ENCODE measurements around the gene ZNF784. TPM values are rescaled to one million over a fixed set of nuclear protein-coding genes. Genes with fewer than 3 reads are reported as not detected.

Gene ZNF784
- total RNA-seq, 1 donor from 2014 or later = 4.9 TPM

DNA sequence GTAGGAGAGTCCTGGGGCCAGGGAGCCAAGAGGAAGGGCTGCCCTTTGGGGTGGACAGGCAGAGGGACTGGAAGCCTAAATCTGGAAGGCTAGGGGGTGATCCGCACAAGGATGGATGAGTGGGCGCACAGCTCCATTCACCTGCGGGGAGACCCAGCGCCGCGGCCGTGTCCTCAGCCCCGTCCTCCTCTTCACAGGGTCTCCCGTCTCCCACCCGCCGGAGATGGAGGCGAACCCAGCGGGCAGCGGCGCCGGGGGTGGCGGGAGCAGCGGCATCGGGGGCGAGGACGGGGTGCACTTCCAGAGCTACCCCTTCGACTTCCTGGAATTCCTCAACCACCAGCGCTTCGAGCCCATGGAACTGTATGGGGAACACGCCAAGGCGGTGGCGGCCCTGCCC lies 11.0 kb downstream of the ZNF784 start:
- Mint-ChIP-seq H3K27me3 (ENCODE audit: low read depth) (no peaks in the 10 kb centered on the region), H3K36me3 (ENCODE audit: low read depth) (peaks cover 34% of the 10 kb centered on the region), H3K9me3 (no peaks in the 10 kb centered on the region), H3K4me1 (ENCODE audit: low read depth) (peaks cover 2% of the 10 kb centered on the region), H3K4me3 (ENCODE audit: low read depth) (no peak overlapping the region), H3K27ac (no peak overlapping the region)
- no peak for DNase-seq (ENCODE audit: low spot score)
- intact Hi-C loops (cut with micrococcal nuclease) = no loop called here

- no peaks in the 10 kb centered on the region for H3K27me3 Mint-ChIP-seq (ENCODE audit: low read depth)
- H3K4me3 Mint-ChIP-seq (ENCODE audit: low read depth) = no peak overlapping the region
- DNase-seq (ENCODE audit: low spot score) = no peak
- no peaks in the 10 kb centered on the region for H3K9me3 Mint-ChIP-seq
- intact Hi-C loops (cut with micrococcal nuclease) = no loop called here
- H3K27ac Mint-ChIP-seq = no peak overlapping the region
- peaks cover 6% of the 10 kb centered on the region for H3K4me1 Mint-ChIP-seq (ENCODE audit: low read depth)
- peaks cover 35% of the 10 kb centered on the region for H3K36me3 Mint-ChIP-seq (ENCODE audit: low read depth)
These were observed 12.3 kb downstream of the ZNF784 start for GRCh38 chr19:55611983-55612645.

DNA sequence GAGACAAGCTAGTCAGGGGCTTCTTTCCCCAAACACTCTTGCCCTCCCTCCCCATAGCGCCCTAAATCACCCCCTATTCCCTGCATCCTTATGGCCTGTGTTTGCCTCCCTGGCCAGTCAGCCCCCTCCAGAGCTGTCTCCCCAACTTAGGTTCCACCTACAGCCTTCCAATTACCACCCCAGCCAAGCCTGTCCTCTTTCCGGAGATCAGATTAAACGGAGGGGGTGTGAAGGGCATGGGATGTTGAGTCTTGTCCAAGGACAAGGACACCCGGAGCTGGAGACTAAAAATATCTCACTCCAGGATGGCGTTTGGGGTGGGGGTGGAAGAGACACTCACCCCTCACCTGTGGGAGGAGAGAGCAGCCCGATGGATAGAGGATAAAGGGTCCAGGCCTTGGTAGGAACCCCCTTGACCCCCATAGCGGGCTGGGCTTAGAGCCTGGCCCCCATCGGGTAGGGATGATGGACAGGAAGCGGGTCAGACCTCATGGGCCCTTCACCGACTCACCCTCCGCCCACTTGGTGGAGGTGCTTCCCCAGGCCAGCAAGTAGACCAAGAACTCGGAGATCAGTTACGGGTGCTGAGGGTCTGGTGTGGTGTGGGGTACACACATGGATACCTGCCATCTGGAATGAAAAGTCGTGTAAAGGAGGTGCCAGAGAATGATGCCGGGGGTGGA lies 12.9 kb downstream of the ZNF784 start:
- no peaks in the 10 kb centered on the region for H3K27me3 Mint-ChIP-seq (ENCODE audit: low read depth)
- no peak overlapping the region for H3K4me3 Mint-ChIP-seq (ENCODE audit: low read depth)
- H3K36me3 Mint-ChIP-seq (ENCODE audit: low read depth) = peaks cover 34% of the 10 kb centered on the region
- no peaks in the 10 kb centered on the region for H3K9me3 Mint-ChIP-seq
- intact Hi-C loops (cut with micrococcal nuclease) = no loop called here
- no peak overlapping the region for H3K27ac Mint-ChIP-seq
- H3K4me1 Mint-ChIP-seq (ENCODE audit: low read depth) = peaks cover 12% of the 10 kb centered on the region
- DNase-seq (ENCODE audit: low spot score) = no peak

- no peak overlapping the region for H3K4me3 Mint-ChIP-seq (ENCODE audit: low read depth)
- intact Hi-C loops (cut with micrococcal nuclease) = loop anchor here (10.0 kb wide), 1 partner anchor 225 kb away; the partner anchor contains the start of genes RPL28 and TMEM238
- no peak for DNase-seq (ENCODE audit: low spot score)
- peaks cover 20% of the 10 kb centered on the region for H3K4me1 Mint-ChIP-seq (ENCODE audit: low read depth)
- H3K27me3 Mint-ChIP-seq (ENCODE audit: low read depth) = no peaks in the 10 kb centered on the region
- no peaks in the 10 kb centered on the region for H3K9me3 Mint-ChIP-seq
- peaks cover 33% of the 10 kb centered on the region for H3K36me3 Mint-ChIP-seq (ENCODE audit: low read depth)
- no peak overlapping the region for H3K27ac Mint-ChIP-seq
These were observed 15.0 kb downstream of the ZNF784 start for GRCh38 chr19:55609326-55609725.

DNA sequence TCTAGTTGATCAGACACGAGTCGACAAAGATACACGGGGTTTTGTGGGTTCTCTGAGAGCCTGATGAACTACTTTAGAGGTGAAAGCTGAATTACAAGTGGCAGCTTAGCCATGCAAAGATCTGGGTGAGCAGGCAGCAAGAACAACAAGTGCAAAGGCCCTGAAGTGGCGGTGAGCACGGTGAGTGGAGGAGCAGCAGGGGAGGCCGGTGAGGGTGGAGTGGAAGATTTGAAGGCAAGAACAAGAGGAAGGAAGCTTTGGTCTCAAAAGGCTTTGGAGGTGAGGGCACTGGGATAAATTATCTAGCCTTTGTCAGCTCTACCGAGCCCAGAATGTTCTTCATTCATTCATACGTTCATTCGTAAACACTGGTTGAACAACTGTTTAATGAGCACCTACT lies 17.5 kb downstream of the ZNF784 start:
- Mint-ChIP-seq H3K36me3 (ENCODE audit: low read depth) (peaks cover 30% of the 10 kb centered on the region), H3K9me3 (no peaks in the 10 kb centered on the region), H3K27me3 (ENCODE audit: low read depth) (no peaks in the 10 kb centered on the region), H3K4me1 (ENCODE audit: low read depth) (peaks cover 25% of the 10 kb centered on the region), H3K4me3 (ENCODE audit: low read depth) (peak overlapping the region; percentile 95), H3K27ac (peak overlapping the region; percentile 92)
- no peak for DNase-seq (ENCODE audit: low spot score)
- intact Hi-C loops (cut with micrococcal nuclease) = loop anchor here (1.0 to 10.0 kb wide), 2 partner anchors 90 to 222 kb away; partner anchors contain the start of genes RPL28 and TMEM238

DNA sequence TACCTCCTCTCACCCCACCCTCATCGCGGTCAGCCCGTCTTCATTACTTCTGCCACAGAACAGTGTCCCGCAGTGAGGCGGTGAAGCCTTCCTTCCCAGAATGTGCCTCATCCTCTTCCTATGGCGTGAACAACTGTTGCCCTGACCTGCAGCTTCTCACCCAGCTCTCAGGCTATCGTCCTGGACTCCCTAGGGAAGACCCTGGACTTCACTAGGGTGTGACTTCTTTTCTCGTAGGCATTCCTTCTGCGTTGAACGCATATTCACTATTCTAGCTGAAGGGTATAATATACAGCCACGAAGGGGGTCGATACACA lies 17.9 kb downstream of the ZNF784 start:
- Mint-ChIP-seq H3K4me1 (ENCODE audit: low read depth) (peaks cover 28% of the 10 kb centered on the region), H3K27me3 (ENCODE audit: low read depth) (no peaks in the 10 kb centered on the region), H3K9me3 (no peaks in the 10 kb centered on the region), H3K4me3 (ENCODE audit: low read depth) (peak overlapping the region; percentile 95), H3K36me3 (ENCODE audit: low read depth) (peaks cover 29% of the 10 kb centered on the region), H3K27ac (peak overlapping the region; percentile 92)
- intact Hi-C loops (cut with micrococcal nuclease) = loop anchor here (1.0 to 10.0 kb wide), 2 partner anchors 89 to 222 kb away; partner anchors contain the start of genes RPL28 and TMEM238
- DNase-seq (ENCODE audit: low spot score) = no peak

DNA sequence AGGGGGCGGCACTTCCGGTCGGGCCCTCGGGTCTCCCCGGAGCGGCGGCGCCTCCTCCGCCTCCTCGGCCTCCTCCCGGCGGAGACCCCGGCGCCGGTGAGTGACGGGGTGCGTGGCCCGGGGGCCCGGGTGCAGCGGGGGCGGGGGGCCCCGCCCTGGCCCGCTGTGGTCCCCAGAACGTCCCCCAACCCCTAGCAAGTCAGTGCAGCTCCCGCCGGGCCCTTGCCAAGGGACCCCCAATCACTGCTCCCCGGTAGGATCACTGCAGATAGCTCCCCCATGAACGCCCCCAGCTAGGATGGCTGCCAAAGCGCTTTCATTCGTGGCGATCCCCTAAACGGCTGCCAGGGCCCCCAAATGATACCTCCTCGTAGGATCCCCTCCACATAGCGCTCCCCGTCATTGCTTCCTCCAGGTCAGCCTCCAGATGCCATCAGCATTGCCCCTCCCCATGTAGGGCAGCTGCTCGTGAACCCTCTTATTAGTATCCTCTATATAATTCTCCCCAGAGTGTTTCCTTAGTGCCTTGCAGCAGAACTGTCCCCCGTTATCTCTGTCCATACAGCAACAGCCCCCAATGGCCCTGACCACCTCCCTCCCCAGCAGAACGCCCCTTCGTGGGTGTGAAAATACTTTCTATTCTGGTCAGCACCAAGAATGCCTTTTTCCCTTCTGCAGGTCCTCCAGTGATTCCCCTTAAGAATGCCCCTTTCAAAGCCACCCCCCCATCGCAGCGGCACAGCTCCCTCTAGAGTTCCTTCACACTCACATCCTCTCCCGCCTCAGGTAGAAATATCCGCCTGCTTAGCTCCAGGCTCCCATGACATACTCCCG lies 18.5 kb downstream of the ZNF784 start, which contains the start of gene ZNF865:
TSS of gene ZNF865 (plus strand) at position 11 of the 834 bp plus-strand sequence. CDS start 7,972 bp downstream, outside the sequence.
- DNase-seq (ENCODE audit: low spot score) = peak; percentile 63
- Mint-ChIP-seq H3K27ac (peak within 1 kb of the TSS; percentile 93), H3K4me1 (ENCODE audit: low read depth) (peaks cover 33% of the 10 kb centered on the region), H3K36me3 (ENCODE audit: low read depth) (peaks cover 29% of the 10 kb centered on the region), H3K27me3 (ENCODE audit: low read depth) (no peaks in the 10 kb centered on the region), H3K4me3 (ENCODE audit: low read depth) (peak within 1 kb of the TSS; percentile 95), H3K9me3 (no peaks in the 10 kb centered on the region)
- intact Hi-C loops (cut with micrococcal nuclease) = loop anchor here (1.0 to 10.0 kb wide), 6 partner anchors 18 to 221 kb away; partner anchors contain the start of genes RPL28, TMEM238, U2AF2 and ZNF579

DNA sequence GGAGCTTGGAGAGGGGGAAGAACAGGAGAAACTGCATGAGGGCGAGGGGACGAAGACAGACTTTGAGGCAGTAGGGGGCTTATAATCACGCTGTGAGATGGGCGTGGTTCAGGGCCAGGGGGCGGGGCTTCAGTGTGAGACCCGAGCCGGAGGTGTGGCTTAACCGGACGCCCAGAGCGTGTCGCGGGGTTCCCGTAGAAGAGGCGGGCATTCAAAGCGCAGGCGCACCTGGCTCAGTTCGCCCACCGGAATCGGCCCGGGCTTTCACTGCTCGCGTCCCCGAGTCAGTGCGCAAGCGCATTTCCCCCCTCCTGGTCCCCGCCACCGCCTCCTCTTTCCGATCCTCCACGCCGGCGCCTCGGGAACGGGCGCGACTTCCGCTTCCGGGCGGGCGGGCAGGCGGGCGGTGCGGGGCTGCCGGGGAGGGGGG lies 19.1 kb downstream of the ZNF784 start:
- no peaks in the 10 kb centered on the region for H3K27me3 Mint-ChIP-seq (ENCODE audit: low read depth)
- H3K9me3 Mint-ChIP-seq = no peaks in the 10 kb centered on the region
- H3K4me1 Mint-ChIP-seq (ENCODE audit: low read depth) = peaks cover 34% of the 10 kb centered on the region
- intact Hi-C loops (cut with micrococcal nuclease) = loop anchor here (1.0 to 10.0 kb wide), 5 partner anchors 18 to 220 kb away; partner anchors contain the start of genes RPL28, TMEM238, U2AF2 and ZNF579
- peaks cover 29% of the 10 kb centered on the region for H3K36me3 Mint-ChIP-seq (ENCODE audit: low read depth)
- H3K27ac Mint-ChIP-seq = peak overlapping the region; percentile 93
- peak; percentile 99 for DNase-seq (ENCODE audit: low spot score)
- H3K4me3 Mint-ChIP-seq (ENCODE audit: low read depth) = peak overlapping the region; percentile 83

GRCh38 chr19:55603581-55604292 lies 20.6 kb downstream of the ZNF784 start:
- no peak for DNase-seq (ENCODE audit: low spot score)
- no peaks in the 10 kb centered on the region for H3K9me3 Mint-ChIP-seq
- H3K27ac Mint-ChIP-seq = no peak overlapping the region
- H3K4me3 Mint-ChIP-seq (ENCODE audit: low read depth) = peak overlapping the region; percentile 83
- H3K27me3 Mint-ChIP-seq (ENCODE audit: low read depth) = no peaks in the 10 kb centered on the region
- H3K36me3 Mint-ChIP-seq (ENCODE audit: low read depth) = peaks cover 25% of the 10 kb centered on the region
- intact Hi-C loops (cut with micrococcal nuclease) = loop anchor here (2.0 to 10.0 kb wide), 3 partner anchors 17 to 219 kb away; partner anchors contain the start of genes RPL28, TMEM238 and U2AF2
- peaks cover 34% of the 10 kb centered on the region for H3K4me1 Mint-ChIP-seq (ENCODE audit: low read depth)

DNA sequence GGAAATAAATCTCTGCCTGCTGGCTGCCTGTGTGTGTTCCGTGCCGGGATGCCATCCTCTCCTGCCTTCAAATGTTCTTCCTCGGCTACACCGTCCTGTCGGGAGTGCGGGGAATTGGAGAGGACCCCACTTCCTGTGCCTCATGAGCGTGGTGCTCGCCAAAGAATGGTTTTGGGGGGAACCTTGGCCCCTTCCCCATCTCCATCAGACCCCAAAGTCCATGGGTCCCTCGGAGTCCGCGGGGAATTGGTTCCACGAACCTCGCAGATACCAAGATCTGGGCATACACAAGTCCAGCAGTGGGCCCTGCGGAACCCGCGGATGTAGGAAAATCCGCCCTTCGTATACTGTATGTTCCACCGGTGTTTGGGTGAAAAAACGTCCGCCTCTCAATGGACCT lies 21.3 kb downstream of the ZNF784 start:
- no peak for DNase-seq (ENCODE audit: low spot score)
- Mint-ChIP-seq H3K36me3 (ENCODE audit: low read depth) (peaks cover 25% of the 10 kb centered on the region), H3K27ac (no peak overlapping the region), H3K4me3 (ENCODE audit: low read depth) (peak overlapping the region; percentile 27), H3K4me1 (ENCODE audit: low read depth) (peaks cover 37% of the 10 kb centered on the region), H3K27me3 (ENCODE audit: low read depth) (no peaks in the 10 kb centered on the region), H3K9me3 (no peaks in the 10 kb centered on the region)
- intact Hi-C loops (cut with micrococcal nuclease) = loop anchor here (10.0 kb wide), 1 partner anchor 218 kb away; the partner anchor contains the start of genes RPL28 and TMEM238

DNA sequence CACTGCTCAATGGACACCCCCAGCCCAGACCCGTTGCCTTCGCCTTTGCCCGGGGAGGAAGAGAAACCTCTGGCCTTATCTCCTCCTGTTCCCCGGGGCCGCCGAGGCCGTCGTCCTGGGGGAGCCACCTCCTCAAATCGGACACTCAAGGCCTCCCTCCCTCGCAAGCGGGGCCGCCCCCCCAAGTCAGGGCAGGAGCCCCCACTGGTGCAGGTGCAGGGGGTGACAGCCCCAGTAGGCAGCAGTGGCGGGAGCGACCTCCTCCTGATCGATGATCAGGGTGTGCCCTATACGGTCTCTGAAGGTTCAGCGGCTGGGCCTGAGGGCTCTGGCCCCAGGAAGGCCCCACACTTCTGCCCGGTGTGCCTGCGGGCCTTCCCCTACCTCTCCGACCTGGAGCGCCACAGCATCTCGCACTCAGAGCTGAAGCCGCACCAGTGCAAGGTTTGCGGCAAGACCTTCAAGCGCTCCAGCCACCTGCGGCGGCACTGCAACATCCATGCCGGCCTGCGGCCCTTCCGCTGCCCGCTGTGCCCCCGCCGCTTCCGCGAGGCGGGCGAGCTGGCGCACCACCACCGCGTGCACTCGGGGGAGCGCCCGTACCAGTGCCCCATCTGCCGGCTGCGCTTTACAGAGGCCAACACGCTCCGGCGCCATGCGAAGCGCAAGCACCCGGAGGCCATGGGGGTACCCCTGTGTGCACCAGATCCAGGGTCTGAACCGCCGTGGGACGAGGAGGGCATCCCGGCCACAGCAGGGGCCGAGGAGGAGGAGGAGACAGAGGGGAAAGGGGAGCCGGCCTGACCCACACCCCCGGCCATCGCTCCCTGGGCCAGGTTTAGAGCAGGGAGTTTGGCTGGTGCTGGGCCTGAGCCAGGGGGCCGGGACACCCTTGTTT lies 22.0 kb downstream of the ZNF784 start:
- Mint-ChIP-seq H3K4me3 (ENCODE audit: low read depth) (peak overlapping the region; percentile 85), H3K4me1 (ENCODE audit: low read depth) (peaks cover 33% of the 10 kb centered on the region), H3K36me3 (ENCODE audit: low read depth) (peaks cover 23% of the 10 kb centered on the region), H3K9me3 (no peaks in the 10 kb centered on the region), H3K27me3 (ENCODE audit: low read depth) (no peaks in the 10 kb centered on the region), H3K27ac (no peak overlapping the region)
- intact Hi-C loops (cut with micrococcal nuclease) = loop anchor here (10.0 kb wide), 1 partner anchor 218 kb away; the partner anchor contains the start of genes RPL28 and TMEM238
- DNase-seq (ENCODE audit: low spot score) = no peak
